GM20431 (cell line): ENCODE measurements around the gene ROR2.

Experiments
- in situ Hi-C: fragments of 300-500 bp; cut with MseI, MboI; formaldehyde crosslinking; loops from one replicate; pipeline ENCODE4 v1.15.0; 2020; ENCODE audit warnings: low sequenced_read_pairs; ENCODE audit not compliant: unreplicated experiment

ROR2 gene

GRCh38 chr9:91711755-91712601 is 238.1 kb downstream of the ROR2 start:
- in situ Hi-C loops: no loop called here

- in situ Hi-C loops: no loop called here
Observed at GRCh38 chr9:91710158-91710557, 239.9 kb downstream of the ROR2 start.

GRCh38 chr9:91705386-91705785 is 244.6 kb downstream of the ROR2 start:
- in situ Hi-C loops: no loop called here

GRCh38 chr9:91700475-91700874 is 249.6 kb downstream of the ROR2 start:
- in situ Hi-C loops: no loop called here

- in situ Hi-C loops: loop anchor here (25.0 kb wide), 2 partner anchors 661 to 786 kb away; no protein-coding TSS in a partner anchor
Observed at GRCh38 chr9:91698266-91698665, 251.8 kb downstream of the ROR2 start.

GRCh38 chr9:91697201-91697600 is 252.8 kb downstream of the ROR2 start:
- in situ Hi-C loops: loop anchor here (25.0 kb wide), 2 partner anchors 660 to 785 kb away; no protein-coding TSS in a partner anchor

- in situ Hi-C loops: loop anchor here (25.0 kb wide), 2 partner anchors 657 to 782 kb away; no protein-coding TSS in a partner anchor
Observed at GRCh38 chr9:91694081-91694870, 255.8 kb downstream of the ROR2 start.

- in situ Hi-C loops: loop anchor here (25.0 kb wide), 2 partner anchors 656 to 781 kb away; no protein-coding TSS in a partner anchor
Observed at GRCh38 chr9:91693226-91693625, 256.8 kb downstream of the ROR2 start.

- in situ Hi-C loops: loop anchor here (25.0 kb wide), 2 partner anchors 653 to 778 kb away; no protein-coding TSS in a partner anchor
Observed at GRCh38 chr9:91690540-91691249, 259.3 kb downstream of the ROR2 start.

- in situ Hi-C loops: loop anchor here (25.0 kb wide), 2 partner anchors 652 to 777 kb away; no protein-coding TSS in a partner anchor
Observed at GRCh38 chr9:91689006-91689405, 261.0 kb downstream of the ROR2 start.

GRCh38 chr9:91683269-91683668 is 266.8 kb downstream of the ROR2 start:
- in situ Hi-C loops: loop anchor here (25.0 kb wide), 2 partner anchors 646 to 771 kb away; no protein-coding TSS in a partner anchor

- in situ Hi-C loops: loop anchor here (25.0 kb wide), 2 partner anchors 646 to 771 kb away; no protein-coding TSS in a partner anchor
Observed at GRCh38 chr9:91682806-91683205, 267.2 kb downstream of the ROR2 start.

GRCh38 chr9:91681461-91682305 is 268.3 kb downstream of the ROR2 start:
- in situ Hi-C loops: loop anchor here (25.0 kb wide), 2 partner anchors 644 to 769 kb away; no protein-coding TSS in a partner anchor

- in situ Hi-C loops: loop anchor here (25.0 kb wide), 2 partner anchors 644 to 769 kb away; no protein-coding TSS in a partner anchor
Observed at GRCh38 chr9:91680998-91681397, 269.0 kb downstream of the ROR2 start.

- in situ Hi-C loops: loop anchor here (25.0 kb wide), 2 partner anchors 643 to 768 kb away; no protein-coding TSS in a partner anchor
Observed at GRCh38 chr9:91680106-91680505, 269.9 kb downstream of the ROR2 start.

- in situ Hi-C loops: loop anchor here (25.0 kb wide), 2 partner anchors 642 to 767 kb away; no protein-coding TSS in a partner anchor
Observed at GRCh38 chr9:91678807-91679580, 271.0 kb downstream of the ROR2 start.

GRCh38 chr9:91677822-91678436 is 272.1 kb downstream of the ROR2 start:
- in situ Hi-C loops: loop anchor here (25.0 kb wide), 2 partner anchors 641 to 766 kb away; no protein-coding TSS in a partner anchor
